ENCODE measurements around the gene ZKSCAN2.

- TF ChIP-seq CTCF (IDR thresholded peaks at IDR 0.05) (no peak), POLR2A (IDR thresholded peaks at IDR 0.05) (no peak)
Observed at GRCh38 chr16:25260416-25260815, 2.8 kb upstream of the ZKSCAN2 start.

All from testis (tissue), 2 donors.